ENCODE measurements around the gene IL25. TPM values are rescaled to one million over a fixed set of nuclear protein-coding genes. Genes with fewer than 3 reads are reported as not detected.

Gene IL25
- total RNA-seq, 1 donor from 2014 or later: not detected

- intact Hi-C loops (cut with micrococcal nuclease): loop anchor here (10.0 kb wide), 1 partner anchor 628 kb away; the partner anchor contains the start of gene DHRS4
- Mint-ChIP-seq H3K27ac (no peak overlapping the region), H3K4me3 (no peak overlapping the region), H3K4me1 (peaks cover 16% of the 10 kb centered on the region), H3K36me3 (ENCODE audit: low read depth) (peaks cover 45% of the 10 kb centered on the region), H3K27me3 (no peaks in the 10 kb centered on the region), H3K9me3 (no peaks in the 10 kb centered on the region)
- ATAC-seq (ENCODE audit: low read depth) (no peak), DNase-seq (no peak)
- ChIA-PET CTCF (interaction anchor here (0.9 to 2.9 kb wide), 6 partner anchors 11 to 236 kb away, joined by 3 to 13 read pairs (median 5); partner anchors contain the start of gene PPP1R3E), POLR2A (interaction anchor here (0.8 to 1.8 kb wide), 4 partner anchors 17 to 26 kb away, joined by 3 to 9 read pairs (median 5); partner anchors contain the start of gene PPP1R3E)
- no peak for TF ChIP-seq CTCF (IDR thresholded peaks at IDR 0.05)
Measured at GRCh38 chr14:23326491-23327332, 45.9 kb upstream of the IL25 start.

- peak; percentile 42 for TF ChIP-seq CTCF (IDR thresholded peaks at IDR 0.05)
- intact Hi-C loops (cut with micrococcal nuclease): loop anchor here (1.0 to 10.0 kb wide), 6 partner anchors 52 to 627 kb away; partner anchors contain the start of genes DHRS4 and NGDN
- DNase-seq (no peak), ATAC-seq (ENCODE audit: low read depth) (peak; percentile 73)
- Mint-ChIP-seq H3K4me3 (no peak overlapping the region), H3K36me3 (ENCODE audit: low read depth) (peaks cover 31% of the 10 kb centered on the region), H3K9me3 (no peaks in the 10 kb centered on the region), H3K27ac (no peak overlapping the region), H3K4me1 (peaks cover 3% of the 10 kb centered on the region), H3K27me3 (no peaks in the 10 kb centered on the region)
- ChIA-PET CTCF (interaction anchor here (1.7 to 2.9 kb wide), 3 partner anchors 52 to 233 kb away, joined by 5 to 13 read pairs (median 6); no protein-coding TSS in a partner anchor), POLR2A (interaction anchor here (0.6 kb wide), 1 partner anchor 233 kb away, joined by 4 read pairs; no protein-coding TSS in a partner anchor)
Measured at GRCh38 chr14:23327947-23328744, 44.5 kb upstream of the IL25 start.

DNA sequence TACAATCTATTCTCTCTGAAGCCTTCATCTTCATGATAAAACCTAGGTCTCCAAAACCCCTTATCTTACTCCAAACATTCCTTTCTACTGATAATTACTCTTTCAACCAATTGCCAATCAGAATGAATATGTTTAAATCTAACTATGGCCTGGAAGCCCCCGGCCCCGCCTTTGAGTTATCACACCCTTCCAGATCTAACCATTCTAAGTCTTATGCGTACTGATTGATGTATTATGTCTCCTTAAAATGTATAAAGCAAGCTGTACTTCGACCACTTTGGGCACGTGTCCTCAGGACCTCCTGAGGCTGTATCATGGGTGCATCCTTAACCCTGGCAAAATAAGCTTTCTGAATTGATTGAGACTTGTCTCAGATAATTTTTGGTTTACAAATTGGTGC, 37.0 kb upstream of the IL25 start:
- Mint-ChIP-seq H3K27ac (no peak overlapping the region), H3K4me1 (no peaks in the 10 kb centered on the region), H3K27me3 (peaks cover 33% of the 10 kb centered on the region), H3K9me3 (peaks cover 6% of the 10 kb centered on the region), H3K4me3 (no peak overlapping the region), H3K36me3 (ENCODE audit: low read depth) (peaks cover 2% of the 10 kb centered on the region)
- ChIA-PET CTCF (interaction anchor here (0.6 to 1.2 kb wide), 4 partner anchors 40 to 267 kb away, joined by 3 to 4 read pairs (median 3); no protein-coding TSS in a partner anchor), POLR2A (interaction anchor here (0.5 kb wide), 1 partner anchor 43 kb away, joined by 5 read pairs; no protein-coding TSS in a partner anchor)
- intact Hi-C loops (cut with micrococcal nuclease): no loop called here
- TF ChIP-seq CTCF (IDR thresholded peaks at IDR 0.05): no peak
- ATAC-seq (ENCODE audit: low read depth): no peak
- DNase-seq: no peak

DNA sequence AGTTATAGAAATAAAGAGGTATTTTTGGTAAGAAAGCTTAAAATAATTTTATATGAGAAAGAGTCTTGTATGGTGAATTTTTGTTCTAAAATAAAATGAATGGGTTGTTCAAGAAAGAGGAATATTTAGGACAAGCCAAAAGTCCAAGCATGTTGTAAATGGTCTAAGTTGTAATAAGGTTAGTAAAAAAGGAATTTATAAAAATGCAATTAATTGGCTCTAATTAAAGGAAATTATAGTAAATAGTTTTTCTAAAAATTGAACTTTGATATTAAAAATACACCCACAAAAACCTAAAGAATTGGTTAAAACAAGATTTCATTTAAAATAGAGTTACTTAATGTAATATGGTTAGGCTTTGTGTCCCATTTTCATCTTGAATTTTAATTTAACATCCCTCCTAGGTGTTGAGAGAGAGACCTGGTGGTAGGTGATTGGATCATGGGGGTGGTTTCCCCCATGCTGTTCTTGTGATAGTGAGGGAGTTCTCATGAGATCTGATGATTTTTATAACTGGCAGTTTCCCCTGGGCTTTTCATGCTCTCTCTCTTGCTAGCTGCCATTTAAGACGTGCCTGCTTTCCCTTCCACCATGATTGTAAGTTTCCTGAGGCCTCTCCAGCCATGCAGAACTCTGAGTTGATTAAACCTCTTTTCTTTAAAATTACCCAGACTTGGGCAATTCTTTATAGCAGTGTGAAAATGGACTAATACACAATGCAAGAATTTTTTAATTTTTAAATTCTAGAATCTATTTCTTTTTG, 32.9 kb upstream of the IL25 start:
- POLR2A ChIA-PET: no interaction called here
- Mint-ChIP-seq H3K36me3 (ENCODE audit: low read depth) (peaks cover 2% of the 10 kb centered on the region), H3K27me3 (peaks cover 39% of the 10 kb centered on the region), H3K27ac (no peak overlapping the region), H3K4me3 (no peak overlapping the region), H3K4me1 (no peaks in the 10 kb centered on the region), H3K9me3 (peaks cover 6% of the 10 kb centered on the region)
- ATAC-seq (ENCODE audit: low read depth): no peak
- DNase-seq: no peak
- CTCF ChIA-PET: no interaction called here
- no peak for TF ChIP-seq CTCF (IDR thresholded peaks at IDR 0.05)
- intact Hi-C loops (cut with micrococcal nuclease): no loop called here

Data from activated B cell treated with CpG ODN at 0.5 μM for 24 hours (primary cell).